Panc1 (cell line): ENCODE data around the gene MAPK8IP2. TPM values are rescaled to one million over a fixed set of nuclear protein-coding genes. Genes with fewer than 3 reads are reported as not detected.

Experiments
- ATAC-seq: fragments of 200-7000 bp; cut with Tn5 transposase; 2 replicates; pipeline ENCODE4 v1.9.1; 2020; ENCODE audit warnings: mild to moderate bottlenecking, moderate library complexity
- BruUV-seq: library from RNA; stranded (reverse); fragments of 400-500 nt; replicated peaks from 2 replicates; lab custom pipeline; 2021; lab: Mats Ljungman, UMichigan
- CTCF ChIA-PET: fragments of 300-600 bp; sonication (Branson Sonifier 250); formaldehyde crosslinking; loops from one replicate; lab custom pipeline; 2022; ENCODE audit warnings: antibody characterized with exemption; lab: Charles Lee
- POLR2A ChIA-PET: fragments of 300-600 bp; sonication (Branson Sonifier 250); formaldehyde crosslinking; loops from one replicate; lab custom pipeline; 2022; ENCODE audit warnings: antibody characterized with exemption; lab: Charles Lee
- DNase-seq: peaks from one replicate; pipeline ENCODE4 v3.0.0-alpha.2; 2010; ENCODE audit warnings: low read depth, low spot score
- H3K27ac ChIP-seq: 2 replicates; pipeline ENCODE4 v1.5.1; 2011; ENCODE audit warnings: mild to moderate bottlenecking, low read length, inconsistent platforms
- H3K27me3 ChIP-seq: fragments of 200-500 bp; sonication (Bioruptor generic); 2 replicates; pipeline ENCODE4 v1.6.0; 2014; ENCODE audit warnings: low read length, inconsistent platforms; ENCODE audit not compliant: control insufficient read depth, insufficient read depth
- H3K36me3 ChIP-seq: fragments of 200-500 bp; sonication (Bioruptor generic); 2 replicates; pipeline ENCODE4 v1.5.1; 2014; ENCODE audit warnings: inconsistent platforms, mild to moderate bottlenecking, low read length, moderate library complexity; ENCODE audit not compliant: control insufficient read depth, insufficient read depth
- H3K4me1 ChIP-seq: 2 replicates; pipeline ENCODE4 v1.5.1; 2011; ENCODE audit warnings: inconsistent platforms, mild to moderate bottlenecking, low read length, moderate library complexity; ENCODE audit not compliant: control insufficient read depth, insufficient read depth
- H3K4me3 ChIP-seq, 2 experiments: 2 replicates each; pipeline ENCODE4 v1.5.1; 2011 to 2012; ENCODE audit warnings: low read depth in 2 of 2, low read length in 2 of 2, mild to moderate bottlenecking in 2 of 2, inconsistent platforms in 1 of 2, moderate library complexity in 1 of 2
- H3K9me3 ChIP-seq: fragments of 200-500 bp; sonication (Bioruptor generic); 2 replicates; pipeline ENCODE4 v1.5.1; 2014; ENCODE audit warnings: low read depth, mild to moderate bottlenecking, inconsistent platforms, low read length, moderate library complexity; ENCODE audit not compliant: control insufficient read depth, insufficient read depth
- POLR2AphosphoS5 ChIP-seq: IDR thresholded peaks from 2 replicates; pipeline ENCODE4 v1.6.1; 2012; ENCODE audit warnings: mild to moderate bottlenecking, low read depth, low read length, moderate library complexity
- SIN3A ChIP-seq: IDR thresholded peaks from 2 replicates; pipeline ENCODE4 v1.6.1; 2012; ENCODE audit warnings: low read depth, mild to moderate bottlenecking, low read length, moderate library complexity, borderline replicate concordance; ENCODE audit not compliant: insufficient read depth
- TCF7L2 ChIP-seq: IDR thresholded peaks from 2 replicates; pipeline ENCODE4 v1.6.1; 2011; ENCODE audit warnings: mild to moderate bottlenecking, low read depth, low read length, inconsistent platforms
- in situ Hi-C: cut with HindIII; loops from 2 replicates; pipeline ENCODE4 v1.10.0; 2016; ENCODE audit warnings: low sequenced_read_pairs, low pct_unique_long_range_greater_than_20kb
- intact Hi-C: fragments of 100-400 bp; cut with micrococcal nuclease; formaldehyde crosslinking; loops from one replicate; pipeline ENCODE4 v1.10.0; 2022; ENCODE audit not compliant: unreplicated experiment
- total RNA-seq: library from RNA; stranded (reverse); gene quantifications from one replicate; pipeline ENCODE4 v1.2.1, GENCODE V29; 2021; ENCODE audit not compliant: unreplicated experiment
- TF ChIP-seq, protein P1 (sequence below), 2 experiments: IDR thresholded peaks; 2 replicates each; pipeline ENCODE4 v1.6.1; 2011 to 2012; ENCODE audit warnings: low read depth in 2 of 2, control low read depth in 1 of 2, low read length in 1 of 2, mild to moderate bottlenecking in 1 of 2, moderate library complexity in 1 of 2; ENCODE audit not compliant: insufficient read depth in 1 of 2
- TF ChIP-seq, protein P2 (sequence below): fragments of 450-650 bp; IDR thresholded peaks from 2 replicates; pipeline ENCODE4 v1.5.1; 2017; ENCODE audit warnings: mild to moderate bottlenecking

Gene MAPK8IP2
- total RNA-seq, 1 experiment from 2014 or later, result 38.4 TPM

DNA sequence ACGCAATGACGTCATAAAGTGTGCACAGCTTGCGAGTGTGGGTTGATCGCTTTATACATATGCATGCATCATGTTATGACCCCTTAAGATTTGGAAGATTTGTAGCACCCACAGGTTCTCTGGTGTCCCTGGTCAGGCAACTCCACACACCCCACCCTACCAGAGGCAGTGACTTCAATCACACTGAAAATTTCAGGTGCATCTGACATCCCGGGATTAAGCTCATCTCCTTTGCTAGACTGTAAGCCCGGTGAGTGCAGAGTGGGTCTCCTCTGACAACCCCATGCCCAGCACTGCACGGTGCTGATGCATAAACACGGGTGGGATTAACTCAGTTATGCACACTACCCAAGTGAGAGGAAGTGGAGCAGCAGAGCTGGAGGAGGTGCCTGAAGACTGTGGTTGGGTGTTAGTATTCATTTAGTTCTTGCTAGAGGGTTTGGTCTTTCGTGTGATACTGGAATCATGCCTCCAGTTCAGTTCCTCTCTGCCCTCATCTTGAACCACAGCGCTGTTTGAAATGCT, 20.8 kb downstream of the MAPK8IP2 start:
- CTCF ChIA-PET, result interaction anchor here (0.6 to 1.4 kb wide), 3 partner anchors 16 to 70 kb away, joined by 3 to 4 read pairs (median 4); no protein-coding TSS in a partner anchor
- intact Hi-C loops, result no loop called here
- H3K9me3 ChIP-seq, result no peaks in the 10 kb centered on the region
- H3K4me3 ChIP-seq, result peak overlapping the region; percentile 28 to 65
- H3K4me1 ChIP-seq, result peaks cover 7% of the 10 kb centered on the region
- DNase-seq (no peak), ATAC-seq (no peak; the same call in 1 of the 2 replicates)
- no peak overlapping the region for H3K27ac ChIP-seq
- H3K27me3 ChIP-seq, result no peaks in the 10 kb centered on the region
- POLR2A ChIA-PET, result interaction anchor here (0.6 kb wide), 1 partner anchor 24 kb away, joined by 4 read pairs; no protein-coding TSS in a partner anchor
- in situ Hi-C loops, result no loop called here
- TF ChIP-seq POLR2AphosphoS5 (0 out of 2 replicates have a peak, but pooled peaks have one; percentile 20), TCF7L2 (no peak), SIN3A (no peak)
- TF ChIP-seq, protein P1, sequence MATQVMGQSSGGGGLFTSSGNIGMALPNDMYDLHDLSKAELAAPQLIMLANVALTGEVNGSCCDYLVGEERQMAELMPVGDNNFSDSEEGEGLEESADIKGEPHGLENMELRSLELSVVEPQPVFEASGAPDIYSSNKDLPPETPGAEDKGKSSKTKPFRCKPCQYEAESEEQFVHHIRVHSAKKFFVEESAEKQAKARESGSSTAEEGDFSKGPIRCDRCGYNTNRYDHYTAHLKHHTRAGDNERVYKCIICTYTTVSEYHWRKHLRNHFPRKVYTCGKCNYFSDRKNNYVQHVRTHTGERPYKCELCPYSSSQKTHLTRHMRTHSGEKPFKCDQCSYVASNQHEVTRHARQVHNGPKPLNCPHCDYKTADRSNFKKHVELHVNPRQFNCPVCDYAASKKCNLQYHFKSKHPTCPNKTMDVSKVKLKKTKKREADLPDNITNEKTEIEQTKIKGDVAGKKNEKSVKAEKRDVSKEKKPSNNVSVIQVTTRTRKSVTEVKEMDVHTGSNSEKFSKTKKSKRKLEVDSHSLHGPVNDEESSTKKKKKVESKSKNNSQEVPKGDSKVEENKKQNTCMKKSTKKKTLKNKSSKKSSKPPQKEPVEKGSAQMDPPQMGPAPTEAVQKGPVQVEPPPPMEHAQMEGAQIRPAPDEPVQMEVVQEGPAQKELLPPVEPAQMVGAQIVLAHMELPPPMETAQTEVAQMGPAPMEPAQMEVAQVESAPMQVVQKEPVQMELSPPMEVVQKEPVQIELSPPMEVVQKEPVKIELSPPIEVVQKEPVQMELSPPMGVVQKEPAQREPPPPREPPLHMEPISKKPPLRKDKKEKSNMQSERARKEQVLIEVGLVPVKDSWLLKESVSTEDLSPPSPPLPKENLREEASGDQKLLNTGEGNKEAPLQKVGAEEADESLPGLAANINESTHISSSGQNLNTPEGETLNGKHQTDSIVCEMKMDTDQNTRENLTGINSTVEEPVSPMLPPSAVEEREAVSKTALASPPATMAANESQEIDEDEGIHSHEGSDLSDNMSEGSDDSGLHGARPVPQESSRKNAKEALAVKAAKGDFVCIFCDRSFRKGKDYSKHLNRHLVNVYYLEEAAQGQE (IDR thresholded peaks at IDR 0.05; ENCODE audit: insufficient read depth in 1 of 2, low read depth in 2 of 2, low read length in 1 of 2), result no peak
- BruUV-seq, result no TSS peak
- no peaks in the 10 kb centered on the region for H3K36me3 ChIP-seq

DNA sequence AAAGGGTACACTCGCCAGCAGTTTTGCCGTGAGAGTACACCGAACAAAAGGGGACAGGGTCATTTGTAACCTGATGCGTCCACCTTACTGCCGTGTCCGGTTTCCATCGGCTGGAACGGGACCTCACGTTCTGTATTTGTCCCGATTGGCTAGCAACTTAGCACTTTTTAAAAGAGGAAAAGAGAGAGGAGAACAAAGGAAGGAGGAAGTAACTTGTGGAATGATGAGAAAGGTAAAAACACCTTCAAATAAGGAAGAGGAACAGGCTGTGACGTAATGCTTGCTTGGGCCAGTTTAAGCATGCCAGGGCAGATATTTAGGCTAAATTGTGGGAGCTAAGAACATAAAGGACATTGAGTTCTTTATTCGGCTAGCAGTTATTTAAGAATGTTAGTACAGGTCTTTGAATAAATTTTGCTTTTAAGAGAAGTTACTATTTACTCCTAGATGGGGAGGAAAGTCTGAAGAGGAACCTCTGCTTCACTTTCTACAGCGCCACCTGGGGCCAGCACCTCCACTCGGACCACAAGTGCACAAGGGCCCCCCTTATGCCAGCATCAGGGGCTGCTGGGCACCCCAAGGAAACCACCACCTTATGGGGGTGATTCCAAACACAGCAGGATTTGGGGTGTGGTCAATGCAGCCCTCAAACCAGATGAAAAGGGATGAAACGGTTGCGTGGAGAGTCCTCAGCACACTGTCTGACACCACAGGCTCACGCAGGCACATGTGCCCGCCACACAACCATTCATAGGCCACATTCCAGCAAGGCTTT, 21.5 kb downstream of the MAPK8IP2 start:
- TF ChIP-seq TCF7L2 (no peak), SIN3A (no peak), POLR2AphosphoS5 (no peak)
- TF ChIP-seq, protein P2, sequence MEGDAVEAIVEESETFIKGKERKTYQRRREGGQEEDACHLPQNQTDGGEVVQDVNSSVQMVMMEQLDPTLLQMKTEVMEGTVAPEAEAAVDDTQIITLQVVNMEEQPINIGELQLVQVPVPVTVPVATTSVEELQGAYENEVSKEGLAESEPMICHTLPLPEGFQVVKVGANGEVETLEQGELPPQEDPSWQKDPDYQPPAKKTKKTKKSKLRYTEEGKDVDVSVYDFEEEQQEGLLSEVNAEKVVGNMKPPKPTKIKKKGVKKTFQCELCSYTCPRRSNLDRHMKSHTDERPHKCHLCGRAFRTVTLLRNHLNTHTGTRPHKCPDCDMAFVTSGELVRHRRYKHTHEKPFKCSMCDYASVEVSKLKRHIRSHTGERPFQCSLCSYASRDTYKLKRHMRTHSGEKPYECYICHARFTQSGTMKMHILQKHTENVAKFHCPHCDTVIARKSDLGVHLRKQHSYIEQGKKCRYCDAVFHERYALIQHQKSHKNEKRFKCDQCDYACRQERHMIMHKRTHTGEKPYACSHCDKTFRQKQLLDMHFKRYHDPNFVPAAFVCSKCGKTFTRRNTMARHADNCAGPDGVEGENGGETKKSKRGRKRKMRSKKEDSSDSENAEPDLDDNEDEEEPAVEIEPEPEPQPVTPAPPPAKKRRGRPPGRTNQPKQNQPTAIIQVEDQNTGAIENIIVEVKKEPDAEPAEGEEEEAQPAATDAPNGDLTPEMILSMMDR, result peak; percentile 71
- Histone ChIP-seq H3K9me3 (no peaks in the 10 kb centered on the region), H3K27me3 (no peaks in the 10 kb centered on the region), H3K36me3 (no peaks in the 10 kb centered on the region), H3K4me3 (peak overlapping the region; percentile 28 to 65), H3K27ac (no peak overlapping the region), H3K4me1 (peaks cover 7% of the 10 kb centered on the region)
- ATAC-seq, result peak; percentile 9; the same call in 1 of the 2 replicates
- BruUV-seq, result no TSS peak
- POLR2A ChIA-PET, result no interaction called here
- in situ Hi-C loops (no loop called here), intact Hi-C loops (no loop called here)
- no peak for DNase-seq
- CTCF ChIA-PET, result interaction anchor here (1.4 kb wide), 1 partner anchor 69 kb away, joined by 4 read pairs; no protein-coding TSS in a partner anchor
